H9 (cell line): ENCODE results near the gene CASK. TPM values are rescaled to one million over a fixed set of nuclear protein-coding genes. Genes with fewer than 3 reads are reported as not detected.

Source experiments
- DNase-seq: peaks from one replicate; pipeline ENCODE4 v3.0.0-alpha.2; 2017
- H2AFZ ChIP-seq: one replicate; pipeline ENCODE4 v1.6.1; 2013; ENCODE audit warnings: mild to moderate bottlenecking, low read length, control low read depth, moderate library complexity
- H2AK5ac ChIP-seq: 2 replicates; pipeline ENCODE4 v1.6.1; 2013; ENCODE audit warnings: low read length, control low read depth, mixed read lengths; ENCODE audit not compliant: insufficient read length
- H2BK120ac ChIP-seq: one replicate; pipeline ENCODE4 v1.6.1; 2013; ENCODE audit warnings: low read depth, mild to moderate bottlenecking, low read length, control low read depth, inconsistent platforms; ENCODE audit not compliant: poor library complexity, severe bottlenecking
- H2BK12ac ChIP-seq: 2 replicates; pipeline ENCODE4 v1.6.1; 2013; ENCODE audit warnings: low read length, control low read depth, mixed read lengths, low read depth; ENCODE audit not compliant: insufficient read length
- H2BK15ac ChIP-seq: 2 replicates; pipeline ENCODE4 v1.6.1; 2013; ENCODE audit warnings: low read depth, low read length, control low read depth
- H2BK20ac ChIP-seq: one replicate; pipeline ENCODE4 v1.6.1; 2013; ENCODE audit warnings: low read depth, mild to moderate bottlenecking, low read length, control low read depth, inconsistent platforms; ENCODE audit not compliant: poor library complexity, severe bottlenecking
- H2BK5ac ChIP-seq: 2 replicates; pipeline ENCODE4 v1.6.1; 2013; ENCODE audit warnings: low read length, control low read depth, mixed read lengths; ENCODE audit not compliant: insufficient read length
- H3K14ac ChIP-seq: 2 replicates; pipeline ENCODE4 v1.6.1; 2013; ENCODE audit warnings: low read length, control low read depth; ENCODE audit not compliant: insufficient read depth
- H3K18ac ChIP-seq: 2 replicates; pipeline ENCODE4 v1.6.1; 2013; ENCODE audit warnings: low read depth, mild to moderate bottlenecking, mixed read lengths, low read length, control low read depth; ENCODE audit not compliant: insufficient read length
- H3K23ac ChIP-seq: 2 replicates; pipeline ENCODE4 v1.6.1; 2013; ENCODE audit warnings: low read length, control low read depth, mixed read lengths, low read depth; ENCODE audit not compliant: insufficient read length
- H3K23me2 ChIP-seq: 2 replicates; pipeline ENCODE4 v1.6.1; 2013; ENCODE audit warnings: low read depth, mild to moderate bottlenecking, mixed read lengths, low read length, control low read depth; ENCODE audit not compliant: insufficient read length, poor library complexity, severe bottlenecking
- H3K27ac ChIP-seq: 2 replicates; pipeline ENCODE4 v1.5.1; 2013; ENCODE audit warnings: low read length, control low read depth, mixed read lengths, low read depth; ENCODE audit not compliant: insufficient read length
- H3K27me3 ChIP-seq: 2 replicates; pipeline ENCODE4 v1.6.1; 2013; ENCODE audit warnings: low read length, control low read depth, inconsistent platforms; ENCODE audit not compliant: insufficient read depth
- H3K4ac ChIP-seq: 2 replicates; pipeline ENCODE4 v1.6.1; 2013; ENCODE audit warnings: low read depth, mild to moderate bottlenecking, control low read depth, inconsistent platforms, low read length, moderate library complexity
- H3K4me1 ChIP-seq: 2 replicates; pipeline ENCODE4 v1.6.1; 2013; ENCODE audit warnings: low read length, control low read depth, inconsistent platforms; ENCODE audit not compliant: insufficient read depth
- H3K4me2 ChIP-seq: 2 replicates; pipeline ENCODE4 v1.6.1; 2013; ENCODE audit warnings: low read length, control low read depth, mixed read lengths; ENCODE audit not compliant: insufficient read length, insufficient read depth
- H3K56ac ChIP-seq: 2 replicates; pipeline ENCODE4 v1.6.1; 2013; ENCODE audit warnings: low read depth, mild to moderate bottlenecking, mixed read lengths, low read length, control low read depth; ENCODE audit not compliant: insufficient read length
- H3K79me1 ChIP-seq: 2 replicates; pipeline ENCODE4 v1.6.1; 2013; ENCODE audit warnings: low read depth, mild to moderate bottlenecking, moderate library complexity, low read length, control low read depth, inconsistent platforms; ENCODE audit not compliant: insufficient read depth, poor library complexity, severe bottlenecking
- H3K79me2 ChIP-seq: 2 replicates; pipeline ENCODE4 v1.6.1; 2013; ENCODE audit warnings: low read length, control low read depth, inconsistent platforms; ENCODE audit not compliant: insufficient read depth
- H3K9ac ChIP-seq: 2 replicates; pipeline ENCODE4 v1.6.1; 2013; ENCODE audit warnings: low read length, control low read depth, mixed read lengths; ENCODE audit not compliant: insufficient read length; ENCODE audit errors: extremely low read depth
- H3K9me3 ChIP-seq: one replicate; pipeline ENCODE4 v1.6.1; 2013; ENCODE audit warnings: low read depth, low read length, inconsistent platforms; ENCODE audit not compliant: control insufficient read depth
- H3T11ph ChIP-seq: one replicate; pipeline ENCODE4 v1.6.1; 2013; ENCODE audit warnings: mild to moderate bottlenecking, low read length, control low read depth, inconsistent platforms
- H4K20me1 ChIP-seq: one replicate; pipeline ENCODE4 v1.6.1; 2013; ENCODE audit not compliant: control insufficient read depth, insufficient read length, insufficient read depth
- H4K5ac ChIP-seq: 2 replicates; pipeline ENCODE4 v1.6.1; 2013; ENCODE audit warnings: low read depth, mild to moderate bottlenecking, mixed read lengths, low read length, control low read depth; ENCODE audit not compliant: insufficient read length
- H4K8ac ChIP-seq: replicated peaks from 2 replicates; pipeline ENCODE4 v1.6.1; 2013; ENCODE audit warnings: low read length, control low read depth, mixed read lengths, low read depth; ENCODE audit not compliant: insufficient read length
- H4K91ac ChIP-seq: 2 replicates; pipeline ENCODE4 v1.6.1; 2013; ENCODE audit warnings: low read depth, mild to moderate bottlenecking, moderate library complexity, mixed read lengths, low read length, control low read depth; ENCODE audit not compliant: insufficient read length
- H3K27ac Mint-ChIP-seq, 3 experiments: 2 replicates in 2 of 3; 3 replicates in 1 of 3; pipeline ENCODE4 v1.8.0; 2020 to 2021; ENCODE audit warnings: mixed read lengths in 3 of 3, mild to moderate bottlenecking in 1 of 3, moderate library complexity in 1 of 3
- H3K27me3 Mint-ChIP-seq: 2 replicates; pipeline ENCODE4 v1.8.0; 2021; ENCODE audit warnings: low read depth, mild to moderate bottlenecking, moderate library complexity, mixed read lengths
- H3K36me3 Mint-ChIP-seq, 3 experiments: 2 replicates in 2 of 3; 3 replicates in 1 of 3; pipeline ENCODE4 v1.8.0; 2020 to 2021; ENCODE audit warnings: low read depth in 3 of 3, mixed read lengths in 3 of 3; ENCODE audit not compliant: insufficient read depth in 1 of 3
- H3K4me1 Mint-ChIP-seq, 2 experiments: 2 replicates each; pipeline ENCODE4 v1.8.0; 2020; ENCODE audit warnings: mixed read lengths in 2 of 2
- H3K4me3 Mint-ChIP-seq, 2 experiments: 2 replicates in 1 of 2; 3 replicates in 1 of 2; pipeline ENCODE4 v1.8.0; 2020 to 2021; ENCODE audit warnings: mild to moderate bottlenecking in 2 of 2, mixed read lengths in 2 of 2, moderate library complexity in 1 of 2
- H3K9me3 Mint-ChIP-seq, 2 experiments: 2 replicates in 1 of 2; 3 replicates in 1 of 2; pipeline ENCODE4 v1.8.0; 2020; ENCODE audit warnings: mild to moderate bottlenecking in 2 of 2, mixed read lengths in 2 of 2, moderate library complexity in 1 of 2
- WGBS: extraction: QIAGEN DNeasy Blood & Tissue Kit; methylation state at CpG from one replicate; pipeline ENCODE4 v1.1.7; 2013; ENCODE audit warnings: missing lambda C conversion rate, low lambda C conversion rate, mixed read lengths; ENCODE audit not compliant: insufficient read length; ENCODE audit errors: extremely low coverage; 5-methylcytosine and 5-hydroxymethylcytosine counted together
- total RNA-seq: library from RNA; stranded (reverse); gene quantifications from 2 replicates; pipeline ENCODE4 v1.2.1, GENCODE V29; 2021
- TF ChIP-seq, protein P1 (sequence below): fragments of 200-600 bp; sonication (generic); conservative IDR thresholded peaks from 3 replicates; pipeline ENCODE4 v1.8.0; 2021; ENCODE audit warnings: antibody characterized with exemption, mild to moderate bottlenecking

CASK gene
- total RNA-seq, 1 experiment from 2014 or later = 44.1 TPM

DNA sequence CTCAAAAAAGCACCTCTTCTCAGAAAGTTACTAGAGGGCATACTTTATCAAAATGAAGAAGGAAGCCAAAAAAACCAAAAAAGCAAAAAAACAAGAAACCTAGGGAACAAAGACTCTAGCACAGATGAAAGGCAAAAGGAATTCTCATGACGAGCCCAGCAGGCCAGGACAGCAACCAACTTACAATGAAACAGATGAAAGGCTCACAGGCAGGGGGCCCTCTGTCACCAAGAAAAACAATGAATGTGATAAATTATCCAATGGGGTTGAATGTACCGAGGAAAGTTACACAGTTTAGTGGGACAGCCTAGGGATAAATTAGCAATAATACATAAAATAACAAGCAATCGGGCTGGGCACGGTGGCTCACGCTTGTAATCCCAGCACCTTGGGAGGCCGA lies 120.4 kb downstream of the CASK start:
- H3K27ac Mint-ChIP-seq = peak overlapping the region in 1 of 3 experiments; percentile 93; a peak in 3 of 7 replicates
- H3K4me3 Mint-ChIP-seq = no peak overlapping the region
- H4K20me1 ChIP-seq = no peaks in the 10 kb centered on the region

More for the DNA sequence above, 120.4 kb downstream of the CASK start:
- Histone ChIP-seq H3K79me2 (peaks cover 6% of the 10 kb centered on the region; the same call in 1 of the 2 replicates), H2BK15ac (no peak overlapping the region), H3K4me2 (no peak overlapping the region), H3K23me2 (no peaks in the 10 kb centered on the region), H3K56ac (no peak overlapping the region), H2BK120ac (no peak overlapping the region), H2BK12ac (no peak overlapping the region), H3K79me1 (peaks cover 8% of the 10 kb centered on the region), H3K4ac (no peak overlapping the region), H2BK20ac (no peak overlapping the region), H4K91ac (no peak overlapping the region), H3K4me1 (peaks cover 4% of the 10 kb centered on the region), H3K9ac (no peak overlapping the region), H3K18ac (no peak overlapping the region), H3K27ac (no peak overlapping the region), H3T11ph (no peak overlapping the region), H3K23ac (no peak overlapping the region), H2AFZ (no peak overlapping the region), H4K5ac (no peak overlapping the region), H3K9me3 (peaks cover 9% of the 10 kb centered on the region), H3K14ac (no peak overlapping the region), H4K8ac (no peak overlapping the region), H2AK5ac (no peak overlapping the region), H2BK5ac (no peak overlapping the region), H3K27me3 (no peaks in the 10 kb centered on the region)
- no CpG with 5 or more reads among the region's 6 CpGs for WGBS
- Mint-ChIP-seq H3K36me3 (peaks cover 24 to 32% (median 27%) of the 10 kb centered on the region in 3 experiments), H3K9me3 (peaks cover 50 to 61% of the 10 kb centered on the region in 2 experiments), H3K27me3 (no peaks in the 10 kb centered on the region), H3K4me1 (peaks cover 8 to 15% of the 10 kb centered on the region in 2 experiments)
- DNase-seq = peak; percentile 51
- TF ChIP-seq, protein P1, sequence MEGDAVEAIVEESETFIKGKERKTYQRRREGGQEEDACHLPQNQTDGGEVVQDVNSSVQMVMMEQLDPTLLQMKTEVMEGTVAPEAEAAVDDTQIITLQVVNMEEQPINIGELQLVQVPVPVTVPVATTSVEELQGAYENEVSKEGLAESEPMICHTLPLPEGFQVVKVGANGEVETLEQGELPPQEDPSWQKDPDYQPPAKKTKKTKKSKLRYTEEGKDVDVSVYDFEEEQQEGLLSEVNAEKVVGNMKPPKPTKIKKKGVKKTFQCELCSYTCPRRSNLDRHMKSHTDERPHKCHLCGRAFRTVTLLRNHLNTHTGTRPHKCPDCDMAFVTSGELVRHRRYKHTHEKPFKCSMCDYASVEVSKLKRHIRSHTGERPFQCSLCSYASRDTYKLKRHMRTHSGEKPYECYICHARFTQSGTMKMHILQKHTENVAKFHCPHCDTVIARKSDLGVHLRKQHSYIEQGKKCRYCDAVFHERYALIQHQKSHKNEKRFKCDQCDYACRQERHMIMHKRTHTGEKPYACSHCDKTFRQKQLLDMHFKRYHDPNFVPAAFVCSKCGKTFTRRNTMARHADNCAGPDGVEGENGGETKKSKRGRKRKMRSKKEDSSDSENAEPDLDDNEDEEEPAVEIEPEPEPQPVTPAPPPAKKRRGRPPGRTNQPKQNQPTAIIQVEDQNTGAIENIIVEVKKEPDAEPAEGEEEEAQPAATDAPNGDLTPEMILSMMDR = peak; percentile 17; the same call in 1 of the 3 replicates
